SU-DHL-6 (cell line): ENCODE data around the gene BSND.

Experiments used
- H2AFZ ChIP-seq: fragments of 200-600 bp; sonication (generic); 2 replicates; pipeline ENCODE4 v1.6.1; 2014; ENCODE audit warnings: low read depth, mild to moderate bottlenecking, moderate library complexity, mixed read lengths, antibody characterized with exemption, low read length; ENCODE audit not compliant: severe bottlenecking
- H3F3A ChIP-seq: fragments of 200-600 bp; shearing (Covaris generic); 2 replicates; pipeline ENCODE4 v1.6.0; 2016; ENCODE audit warnings: antibody characterized with exemption, mild to moderate bottlenecking; ENCODE audit not compliant: insufficient read depth
- H3K27ac ChIP-seq: fragments of 200-600 bp; sonication (generic); 2 replicates; pipeline ENCODE4 v1.5.1; 2016; ENCODE audit warnings: low read depth, mild to moderate bottlenecking, low read length, moderate library complexity, mixed read lengths
- H3K27me3 ChIP-seq: fragments of 200-600 bp; sonication (generic), shearing (Covaris generic); 2 replicates; pipeline ENCODE4 v1.6.0; 2014; ENCODE audit warnings: mild to moderate bottlenecking, low read length
- H3K36me3 ChIP-seq: fragments of 200-600 bp; sonication (generic); 2 replicates; pipeline ENCODE4 v1.6.1; 2014; ENCODE audit warnings: mild to moderate bottlenecking, low read length, mixed read lengths
- H3K4me2 ChIP-seq: fragments of 300-600, 200-600 bp; shearing (Covaris generic), sonication (generic); 2 replicates; pipeline ENCODE4 v1.6.0; 2014; ENCODE audit warnings: low read length, low read depth, mild to moderate bottlenecking; ENCODE audit not compliant: poor library complexity, severe bottlenecking
- H3K4me3 ChIP-seq: fragments of 200-600 bp; sonication (generic); 2 replicates; pipeline ENCODE4 v1.5.1; 2014; ENCODE audit warnings: antibody characterized with exemption, low read length, mild to moderate bottlenecking, mixed read lengths; ENCODE audit not compliant: insufficient read depth, poor library complexity, severe bottlenecking
- H3K79me2 ChIP-seq: fragments of 200-600 bp; sonication (generic); 2 replicates; pipeline ENCODE4 v1.6.1; 2014; ENCODE audit warnings: mild to moderate bottlenecking, low read length, moderate library complexity; ENCODE audit not compliant: insufficient read depth
- H3K9ac ChIP-seq: fragments of 200-600 bp; sonication (generic); 2 replicates; pipeline ENCODE4 v1.7.0; 2014; ENCODE audit warnings: mild to moderate bottlenecking, low read length
- H3K9me2 ChIP-seq: fragments of 200-600 bp; sonication (generic); replicated peaks from 2 replicates; pipeline ENCODE4 v1.6.1; 2014; ENCODE audit warnings: low read length; ENCODE audit not compliant: insufficient read depth
- H3K9me3 ChIP-seq: fragments of 200-600 bp; sonication (generic); 2 replicates; pipeline ENCODE4 v1.6.1; 2014; ENCODE audit warnings: low read length, mixed read lengths; ENCODE audit not compliant: insufficient read depth
- H4K20me1 ChIP-seq: fragments of 200-600 bp; sonication (generic); 2 replicates; pipeline ENCODE4 v1.6.1; 2014; ENCODE audit warnings: low read depth, mild to moderate bottlenecking, antibody characterized with exemption, low read length, moderate library complexity, mixed read lengths
- CTCF ChIP-seq: fragments of 200-600 bp; sonication (generic); IDR thresholded peaks from one replicate; pipeline ENCODE4 v1.5.1; 2017; ENCODE audit warnings: antibody characterized with exemption, mild to moderate bottlenecking, low read length, moderate library complexity; ENCODE audit not compliant: insufficient read depth, poor library complexity, severe bottlenecking
- EZH2phosphoT487 ChIP-seq: fragments of 200-600 bp; sonication (generic), shearing (Covaris generic); conservative IDR thresholded peaks from 2 replicates; pipeline ENCODE4 v1.6.1; 2018; ENCODE audit warnings: mild to moderate bottlenecking, antibody characterized with exemption, low read length, moderate library complexity, mixed read lengths

The BSND gene

GRCh38 chr1:55002686-55003085, 4.0 kb downstream of the BSND start:
- Histone ChIP-seq H4K20me1 (no peaks in the 10 kb centered on the region), H2AFZ (no peak overlapping the region), H3K79me2 (no peaks in the 10 kb centered on the region), H3K4me3 (no peak overlapping the region), H3K36me3 (no peaks in the 10 kb centered on the region), H3K9me3 (no peaks in the 10 kb centered on the region), H3K27me3 (no peaks in the 10 kb centered on the region), H3K4me2 (no peak overlapping the region), H3K9ac (no peak overlapping the region), H3K27ac (no peak overlapping the region), H3F3A (no peaks in the 10 kb centered on the region), H3K9me2 (no peaks in the 10 kb centered on the region)
- TF ChIP-seq EZH2phosphoT487 (no peak), CTCF (no peak)

- Histone ChIP-seq H3K4me2 (no peak overlapping the region), H3K9me3 (no peaks in the 10 kb centered on the region), H3K4me3 (no peak overlapping the region), H3K27ac (no peak overlapping the region), H3K79me2 (no peaks in the 10 kb centered on the region), H3K36me3 (no peaks in the 10 kb centered on the region), H3K27me3 (no peaks in the 10 kb centered on the region), H3F3A (no peaks in the 10 kb centered on the region), H4K20me1 (no peaks in the 10 kb centered on the region), H2AFZ (no peak overlapping the region), H3K9me2 (no peaks in the 10 kb centered on the region), H3K9ac (no peak overlapping the region)
- TF ChIP-seq CTCF (no peak), EZH2phosphoT487 (no peak)
Measured at GRCh38 chr1:55005351-55006140, 6.8 kb downstream of the BSND start.

- no peaks in the 10 kb centered on the region for H3F3A ChIP-seq
- no peak overlapping the region for H3K27ac ChIP-seq
- H3K4me3 ChIP-seq: no peak overlapping the region
- H4K20me1 ChIP-seq: no peaks in the 10 kb centered on the region
- H3K9me3 ChIP-seq: no peaks in the 10 kb centered on the region
- no peaks in the 10 kb centered on the region for H3K36me3 ChIP-seq
- H3K79me2 ChIP-seq: no peaks in the 10 kb centered on the region
- H2AFZ ChIP-seq: no peak overlapping the region
- no peak overlapping the region for H3K9ac ChIP-seq
- H3K4me2 ChIP-seq: no peak overlapping the region
- no peak for TF ChIP-seq EZH2phosphoT487
- TF ChIP-seq CTCF: no peak
- H3K9me2 ChIP-seq: no peaks in the 10 kb centered on the region
- no peaks in the 10 kb centered on the region for H3K27me3 ChIP-seq
Measured at GRCh38 chr1:55006931-55007330, 8.2 kb downstream of the BSND start.
